GM23338 (cell line): ENCODE results near the gene KCNK5. TPM values are rescaled to one million over a fixed set of nuclear protein-coding genes. Genes with fewer than 3 reads are reported as not detected.

Experiments used
- ATAC-seq: fragments of 200-7000 bp; cut with Tn5 transposase; 3 replicates; pipeline ENCODE4 v1.9.1; 2020
- DNase-seq: peaks from one replicate; pipeline ENCODE4 v3.0.0-alpha.2; 2015; ENCODE audit warnings: low spot score
- H2AFZ ChIP-seq: fragments of 200-600 bp; sonication (generic); 2 replicates; pipeline ENCODE4 v1.8.0; 2016; ENCODE audit warnings: antibody characterized with exemption, mild to moderate bottlenecking, moderate library complexity
- H3F3A ChIP-seq: fragments of 200-600 bp; sonication (generic); replicated peaks from 2 replicates; pipeline ENCODE4 v1.8.0; 2017; ENCODE audit warnings: antibody characterized with exemption, mixed run types, low read depth
- H3K27ac ChIP-seq: fragments of 200-600 bp; sonication (generic); 2 replicates; pipeline ENCODE4 v1.6.1; 2016; ENCODE audit warnings: low read depth
- H3K27me3 ChIP-seq: fragments of 200-600 bp; sonication (generic); 2 replicates; pipeline ENCODE4 v1.8.0; 2016; ENCODE audit warnings: mild to moderate bottlenecking, mixed run types, moderate library complexity; ENCODE audit not compliant: insufficient read depth
- H3K36me3 ChIP-seq: fragments of 200-600 bp; sonication (generic); 2 replicates; pipeline ENCODE4 v1.8.0; 2016; ENCODE audit warnings: mild to moderate bottlenecking; ENCODE audit not compliant: insufficient read depth
- H3K4me1 ChIP-seq: fragments of 200-600 bp; sonication (generic); 2 replicates; pipeline ENCODE4 v1.8.0; 2016; ENCODE audit warnings: mild to moderate bottlenecking, moderate library complexity; ENCODE audit not compliant: insufficient read depth
- H3K4me2 ChIP-seq: fragments of 200-600 bp; sonication (generic); 2 replicates; pipeline ENCODE4 v1.7.1; 2017; ENCODE audit warnings: mixed run types
- H3K4me3 ChIP-seq: fragments of 200-600 bp; sonication (generic); 2 replicates; pipeline ENCODE4 v1.6.1; 2016; ENCODE audit warnings: mixed run types
- H3K79me2 ChIP-seq: fragments of 200-600 bp; sonication (generic); replicated peaks from 2 replicates; pipeline ENCODE4 v1.8.0; 2017; ENCODE audit warnings: mild to moderate bottlenecking; ENCODE audit not compliant: insufficient read depth
- H3K9me2 ChIP-seq: fragments of 200-600 bp; sonication (generic); 2 replicates; pipeline ENCODE4 v1.8.0; 2017; ENCODE audit not compliant: insufficient read depth
- H4K20me1 ChIP-seq: fragments of 200-600 bp; sonication (generic); replicated peaks from 2 replicates; pipeline ENCODE4 v1.8.0; 2017; ENCODE audit warnings: mild to moderate bottlenecking; ENCODE audit not compliant: insufficient read depth
- H3K27ac Mint-ChIP-seq: 2 replicates; pipeline ENCODE4 v1.8.0; 2020; ENCODE audit warnings: inconsistent platforms, mild to moderate bottlenecking, moderate library complexity, mixed read lengths
- H3K27me3 Mint-ChIP-seq: 3 replicates; pipeline ENCODE4 v1.8.0; 2022; ENCODE audit warnings: low read depth, mild to moderate bottlenecking, moderate library complexity, mixed read lengths, inconsistent platforms; ENCODE audit not compliant: insufficient read depth, poor library complexity
- H3K36me3 Mint-ChIP-seq: 3 replicates; pipeline ENCODE4 v1.8.0; 2021; ENCODE audit warnings: low read depth, mild to moderate bottlenecking, inconsistent platforms, moderate library complexity, mixed read lengths
- H3K4me1 Mint-ChIP-seq: 3 replicates; pipeline ENCODE4 v1.8.0; 2020; ENCODE audit warnings: mild to moderate bottlenecking, inconsistent platforms, mixed read lengths
- H3K4me3 Mint-ChIP-seq: 3 replicates; pipeline ENCODE4 v1.8.0; 2021; ENCODE audit warnings: moderate library complexity, mild to moderate bottlenecking, inconsistent platforms, mixed read lengths
- H3K9me3 Mint-ChIP-seq: 3 replicates; pipeline ENCODE4 v1.8.0; 2020; ENCODE audit warnings: moderate library complexity, mild to moderate bottlenecking, inconsistent platforms, mixed read lengths
- CREB1 ChIP-seq: fragments of 250-450 bp; sonication (Bioruptor Pico); IDR thresholded peaks from 2 replicates; pipeline ENCODE4 v1.5.0; 2020; ENCODE audit warnings: low read depth, mild to moderate bottlenecking, moderate library complexity
- EZH2 ChIP-seq: fragments of 200-600 bp; sonication (generic); IDR thresholded peaks from one replicate; pipeline ENCODE4 v1.8.0; 2017; ENCODE audit warnings: antibody characterized with exemption, mild to moderate bottlenecking, low read depth; ENCODE audit not compliant: unreplicated experiment
- JUNB ChIP-seq: IDR thresholded peaks from one replicate; pipeline ENCODE4 v1.6.1; 2016; ENCODE audit warnings: antibody characterized with exemption; ENCODE audit not compliant: unreplicated experiment
- ZNF331 ChIP-seq: fragments of 250-450 bp; sonication (Bioruptor Pico); IDR thresholded peaks from 2 replicates; pipeline ENCODE4 v1.5.0; 2020; ENCODE audit warnings: low read depth, mild to moderate bottlenecking, moderate library complexity
- polyA plus RNA-seq: library from polyadenylated mRNA; unstranded; fragments of >200 nt; fragmentation: Nextera tagmentation; extraction: Ambion mirVana; gene quantifications from 2 replicates; pipeline ENCODE4 v1.2.1, GENCODE V29; 2016
- total RNA-seq: library from RNA; depleted of rRNA; stranded (reverse); fragments of >200 nt; shearing (Covaris generic); gene quantifications from 2 replicates; pipeline ENCODE4 v1.2.3, GENCODE V29; 2014
- TF ChIP-seq, protein P1 (sequence below): fragments of 250-450 bp; sonication (Bioruptor Pico); IDR thresholded peaks from 2 replicates; pipeline ENCODE4 v1.5.0; 2020; ENCODE audit warnings: mild to moderate bottlenecking, moderate library complexity
- TF ChIP-seq, protein P2 (sequence below): IDR thresholded peaks from one replicate; pipeline ENCODE4 v1.6.1; 2018; ENCODE audit warnings: antibody characterized with exemption; ENCODE audit not compliant: unreplicated experiment

KCNK5 gene
- total and polyA plus RNA-seq, 2 experiments from 2014 or later = 9.5 to 57.4 TPM

DNA sequence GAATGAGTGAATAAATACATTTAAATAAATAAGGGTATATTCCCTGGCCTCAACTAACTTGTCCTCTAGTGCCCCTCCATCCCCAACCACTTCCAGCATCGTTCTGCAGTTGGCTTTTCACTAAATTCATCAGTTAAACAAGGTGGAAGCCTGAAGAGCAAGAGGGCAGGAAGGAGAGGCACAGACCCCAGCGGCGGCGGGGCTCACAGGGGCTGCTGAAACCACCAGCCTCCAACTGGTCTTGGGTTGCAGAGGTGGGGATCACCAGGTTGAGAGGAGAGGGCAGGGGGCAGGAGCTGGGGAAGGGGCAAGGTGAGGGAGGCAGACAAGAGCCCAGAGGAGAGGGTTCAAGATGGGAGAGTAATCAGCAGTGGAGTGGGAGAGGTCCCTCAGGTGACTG lies 27.1 kb downstream of the KCNK5 start (continued):
- TF ChIP-seq, protein P1, sequence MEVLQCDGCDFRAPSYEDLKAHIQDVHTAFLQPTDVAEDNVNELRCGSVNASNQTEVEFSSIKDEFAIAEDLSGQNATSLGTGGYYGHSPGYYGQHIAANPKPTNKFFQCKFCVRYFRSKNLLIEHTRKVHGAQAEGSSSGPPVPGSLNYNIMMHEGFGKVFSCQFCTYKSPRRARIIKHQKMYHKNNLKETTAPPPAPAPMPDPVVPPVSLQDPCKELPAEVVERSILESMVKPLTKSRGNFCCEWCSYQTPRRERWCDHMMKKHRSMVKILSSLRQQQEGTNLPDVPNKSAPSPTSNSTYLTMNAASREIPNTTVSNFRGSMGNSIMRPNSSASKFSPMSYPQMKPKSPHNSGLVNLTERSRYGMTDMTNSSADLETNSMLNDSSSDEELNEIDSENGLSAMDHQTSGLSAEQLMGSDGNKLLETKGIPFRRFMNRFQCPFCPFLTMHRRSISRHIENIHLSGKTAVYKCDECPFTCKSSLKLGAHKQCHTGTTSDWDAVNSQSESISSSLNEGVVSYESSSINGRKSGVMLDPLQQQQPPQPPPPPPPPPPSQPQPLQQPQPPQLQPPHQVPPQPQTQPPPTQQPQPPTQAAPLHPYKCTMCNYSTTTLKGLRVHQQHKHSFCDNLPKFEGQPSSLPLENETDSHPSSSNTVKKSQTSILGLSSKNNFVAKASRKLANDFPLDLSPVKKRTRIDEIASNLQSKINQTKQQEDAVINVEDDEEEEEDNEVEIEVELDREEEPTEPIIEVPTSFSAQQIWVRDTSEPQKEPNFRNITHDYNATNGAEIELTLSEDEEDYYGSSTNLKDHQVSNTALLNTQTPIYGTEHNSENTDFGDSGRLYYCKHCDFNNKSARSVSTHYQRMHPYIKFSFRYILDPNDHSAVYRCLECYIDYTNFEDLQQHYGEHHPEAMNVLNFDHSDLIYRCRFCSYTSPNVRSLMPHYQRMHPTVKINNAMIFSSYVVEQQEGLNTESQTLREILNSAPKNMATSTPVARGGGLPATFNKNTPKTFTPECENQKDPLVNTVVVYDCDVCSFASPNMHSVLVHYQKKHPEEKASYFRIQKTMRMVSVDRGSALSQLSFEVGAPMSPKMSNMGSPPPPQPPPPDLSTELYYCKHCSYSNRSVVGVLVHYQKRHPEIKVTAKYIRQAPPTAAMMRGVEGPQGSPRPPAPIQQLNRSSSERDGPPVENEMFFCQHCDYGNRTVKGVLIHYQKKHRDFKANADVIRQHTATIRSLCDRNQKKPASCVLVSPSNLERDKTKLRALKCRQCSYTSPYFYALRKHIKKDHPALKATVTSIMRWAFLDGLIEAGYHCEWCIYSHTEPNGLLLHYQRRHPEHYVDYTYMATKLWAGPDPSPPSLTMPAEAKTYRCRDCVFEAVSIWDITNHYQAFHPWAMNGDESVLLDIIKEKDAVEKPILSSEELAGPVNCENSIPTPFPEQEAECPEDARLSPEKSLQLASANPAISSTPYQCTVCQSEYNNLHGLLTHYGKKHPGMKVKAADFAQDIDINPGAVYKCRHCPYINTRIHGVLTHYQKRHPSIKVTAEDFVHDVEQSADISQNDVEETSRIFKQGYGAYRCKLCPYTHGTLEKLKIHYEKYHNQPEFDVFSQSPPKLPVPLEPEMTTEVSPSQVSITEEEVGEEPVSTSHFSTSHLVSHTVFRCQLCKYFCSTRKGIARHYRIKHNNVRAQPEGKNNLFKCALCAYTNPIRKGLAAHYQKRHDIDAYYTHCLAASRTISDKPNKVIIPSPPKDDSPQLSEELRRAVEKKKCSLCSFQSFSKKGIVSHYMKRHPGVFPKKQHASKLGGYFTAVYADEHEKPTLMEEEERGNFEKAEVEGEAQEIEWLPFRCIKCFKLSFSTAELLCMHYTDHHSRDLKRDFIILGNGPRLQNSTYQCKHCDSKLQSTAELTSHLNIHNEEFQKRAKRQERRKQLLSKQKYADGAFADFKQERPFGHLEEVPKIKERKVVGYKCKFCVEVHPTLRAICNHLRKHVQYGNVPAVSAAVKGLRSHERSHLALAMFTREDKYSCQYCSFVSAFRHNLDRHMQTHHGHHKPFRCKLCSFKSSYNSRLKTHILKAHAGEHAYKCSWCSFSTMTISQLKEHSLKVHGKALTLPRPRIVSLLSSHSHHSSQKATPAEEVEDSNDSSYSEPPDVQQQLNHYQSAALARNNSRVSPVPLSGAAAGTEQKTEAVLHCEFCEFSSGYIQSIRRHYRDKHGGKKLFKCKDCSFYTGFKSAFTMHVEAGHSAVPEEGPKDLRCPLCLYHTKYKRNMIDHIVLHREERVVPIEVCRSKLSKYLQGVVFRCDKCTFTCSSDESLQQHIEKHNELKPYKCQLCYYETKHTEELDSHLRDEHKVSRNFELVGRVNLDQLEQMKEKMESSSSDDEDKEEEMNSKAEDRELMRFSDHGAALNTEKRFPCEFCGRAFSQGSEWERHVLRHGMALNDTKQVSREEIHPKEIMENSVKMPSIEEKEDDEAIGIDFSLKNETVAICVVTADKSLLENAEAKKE = no peak
- no peak for TF ChIP-seq JUNB

DNA sequence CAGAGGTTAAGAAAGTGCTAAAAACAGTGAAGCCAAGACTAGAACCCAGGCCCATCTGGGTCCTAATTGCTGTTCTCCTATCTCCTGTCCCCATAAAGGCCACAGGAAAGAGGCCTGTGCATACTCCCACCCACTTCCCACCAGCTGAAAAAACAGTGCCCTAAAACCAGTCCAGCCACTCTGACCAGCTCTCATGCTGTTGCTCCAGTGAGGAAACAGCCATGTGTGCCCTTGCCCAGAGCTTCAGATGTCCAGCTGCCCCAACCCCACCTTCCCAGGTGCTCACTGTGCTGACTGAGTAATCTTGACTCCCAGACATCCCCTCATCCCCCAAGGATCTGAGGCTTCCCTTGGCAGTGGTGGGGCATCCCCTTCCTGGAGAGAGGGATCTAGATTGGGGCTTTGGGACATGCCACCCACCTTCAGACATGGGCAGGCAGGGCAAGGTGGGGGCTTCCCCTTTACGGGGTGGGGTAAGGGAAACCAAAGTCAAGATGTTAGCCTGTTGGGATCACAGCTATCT lies 28.7 kb downstream of the KCNK5 start:
- no peak overlapping the region for H3K4me3 Mint-ChIP-seq
- no peak overlapping the region for H3K4me2 ChIP-seq
- H3K4me1 ChIP-seq = peaks cover 34% of the 10 kb centered on the region
- no peaks in the 10 kb centered on the region for H3K27me3 ChIP-seq
- no peak for ATAC-seq
- H3K9me3 Mint-ChIP-seq = no peaks in the 10 kb centered on the region
- H2AFZ ChIP-seq = no peak overlapping the region
- H4K20me1 ChIP-seq = peaks cover 38% of the 10 kb centered on the region
- no peaks in the 10 kb centered on the region for H3K9me2 ChIP-seq
- no peak overlapping the region for H3K4me3 ChIP-seq
- H3K79me2 ChIP-seq = peaks cover 88% of the 10 kb centered on the region
- peaks cover 5% of the 10 kb centered on the region for H3F3A ChIP-seq
- H3K36me3 Mint-ChIP-seq = peaks cover 25% of the 10 kb centered on the region
- peaks cover 11% of the 10 kb centered on the region for H3K36me3 ChIP-seq
- no peak overlapping the region for H3K27ac ChIP-seq
- H3K27me3 Mint-ChIP-seq = peaks cover 10% of the 10 kb centered on the region
- DNase-seq = no peak
- H3K27ac Mint-ChIP-seq = no peak overlapping the region
- peaks cover 56% of the 10 kb centered on the region for H3K4me1 Mint-ChIP-seq
- TF ChIP-seq, protein P2, sequence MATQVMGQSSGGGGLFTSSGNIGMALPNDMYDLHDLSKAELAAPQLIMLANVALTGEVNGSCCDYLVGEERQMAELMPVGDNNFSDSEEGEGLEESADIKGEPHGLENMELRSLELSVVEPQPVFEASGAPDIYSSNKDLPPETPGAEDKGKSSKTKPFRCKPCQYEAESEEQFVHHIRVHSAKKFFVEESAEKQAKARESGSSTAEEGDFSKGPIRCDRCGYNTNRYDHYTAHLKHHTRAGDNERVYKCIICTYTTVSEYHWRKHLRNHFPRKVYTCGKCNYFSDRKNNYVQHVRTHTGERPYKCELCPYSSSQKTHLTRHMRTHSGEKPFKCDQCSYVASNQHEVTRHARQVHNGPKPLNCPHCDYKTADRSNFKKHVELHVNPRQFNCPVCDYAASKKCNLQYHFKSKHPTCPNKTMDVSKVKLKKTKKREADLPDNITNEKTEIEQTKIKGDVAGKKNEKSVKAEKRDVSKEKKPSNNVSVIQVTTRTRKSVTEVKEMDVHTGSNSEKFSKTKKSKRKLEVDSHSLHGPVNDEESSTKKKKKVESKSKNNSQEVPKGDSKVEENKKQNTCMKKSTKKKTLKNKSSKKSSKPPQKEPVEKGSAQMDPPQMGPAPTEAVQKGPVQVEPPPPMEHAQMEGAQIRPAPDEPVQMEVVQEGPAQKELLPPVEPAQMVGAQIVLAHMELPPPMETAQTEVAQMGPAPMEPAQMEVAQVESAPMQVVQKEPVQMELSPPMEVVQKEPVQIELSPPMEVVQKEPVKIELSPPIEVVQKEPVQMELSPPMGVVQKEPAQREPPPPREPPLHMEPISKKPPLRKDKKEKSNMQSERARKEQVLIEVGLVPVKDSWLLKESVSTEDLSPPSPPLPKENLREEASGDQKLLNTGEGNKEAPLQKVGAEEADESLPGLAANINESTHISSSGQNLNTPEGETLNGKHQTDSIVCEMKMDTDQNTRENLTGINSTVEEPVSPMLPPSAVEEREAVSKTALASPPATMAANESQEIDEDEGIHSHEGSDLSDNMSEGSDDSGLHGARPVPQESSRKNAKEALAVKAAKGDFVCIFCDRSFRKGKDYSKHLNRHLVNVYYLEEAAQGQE = no peak
- no peak for TF ChIP-seq CREB1 (CRISPR knock-in tag)
- TF ChIP-seq EZH2 = no peak
- TF ChIP-seq, protein P1 = no peak
- TF ChIP-seq ZNF331 = no peak
